Testis (tissue), 2 donors: ENCODE data around the gene HIRIP3.

Experiments used
- CTCF ChIP-seq, 3 experiments: fragments of 450-650 bp in 2 of 3; fragments of 200-600 bp in 1 of 3; sonication (generic) in 1 of 3; IDR thresholded peaks; one replicate each; pipeline ENCODE4 v1.5.1; 2016 to 2019; ENCODE audit warnings: antibody characterized with exemption in 3 of 3, mild to moderate bottlenecking in 2 of 3, moderate library complexity in 1 of 3
- POLR2A ChIP-seq: fragments of 450-650 bp; IDR thresholded peaks from one replicate; pipeline ENCODE4 v1.6.1; 2017; ENCODE audit warnings: antibody characterized with exemption, mild to moderate bottlenecking, moderate library complexity

- TF ChIP-seq CTCF (IDR thresholded peaks at IDR 0.05): no peak
- TF ChIP-seq POLR2A: no peak
Measured at GRCh38 chr16:30033270-30033669, 37.9 kb upstream of the HIRIP3 start.
